Retinal pigment epithelial cell (primary cell): ENCODE results near the gene CD22.

Experiments used
- DNase-seq: peaks from one replicate; pipeline ENCODE4 v3.0.0-alpha.2; 2010; ENCODE audit warnings: low read depth
- H3K4me3 ChIP-seq: 2 replicates; pipeline ENCODE4 v1.5.1; 2011; ENCODE audit warnings: mild to moderate bottlenecking, low read length, control low read depth, moderate library complexity
- TF ChIP-seq, protein P1 (sequence below): conservative IDR thresholded peaks from 2 replicates; pipeline ENCODE4 v1.5.1; 2011; ENCODE audit warnings: low read depth, low read length, control low read depth, inconsistent platforms

Gene CD22

DNA sequence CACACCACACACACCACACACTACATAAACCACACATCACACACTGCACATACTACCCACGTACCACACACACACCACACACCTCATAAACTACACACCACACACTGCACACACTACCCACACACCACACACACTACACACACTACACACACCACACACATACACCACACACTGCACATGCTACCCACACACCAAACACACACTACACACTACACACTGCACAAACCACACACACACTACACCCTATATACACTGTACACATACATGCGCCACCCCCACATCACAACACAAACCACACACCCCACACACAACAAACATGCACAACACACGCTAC is 31.5 kb upstream of the CD22 start:
- no peak overlapping the region for H3K4me3 ChIP-seq
- no peak for DNase-seq
- TF ChIP-seq, protein P1, sequence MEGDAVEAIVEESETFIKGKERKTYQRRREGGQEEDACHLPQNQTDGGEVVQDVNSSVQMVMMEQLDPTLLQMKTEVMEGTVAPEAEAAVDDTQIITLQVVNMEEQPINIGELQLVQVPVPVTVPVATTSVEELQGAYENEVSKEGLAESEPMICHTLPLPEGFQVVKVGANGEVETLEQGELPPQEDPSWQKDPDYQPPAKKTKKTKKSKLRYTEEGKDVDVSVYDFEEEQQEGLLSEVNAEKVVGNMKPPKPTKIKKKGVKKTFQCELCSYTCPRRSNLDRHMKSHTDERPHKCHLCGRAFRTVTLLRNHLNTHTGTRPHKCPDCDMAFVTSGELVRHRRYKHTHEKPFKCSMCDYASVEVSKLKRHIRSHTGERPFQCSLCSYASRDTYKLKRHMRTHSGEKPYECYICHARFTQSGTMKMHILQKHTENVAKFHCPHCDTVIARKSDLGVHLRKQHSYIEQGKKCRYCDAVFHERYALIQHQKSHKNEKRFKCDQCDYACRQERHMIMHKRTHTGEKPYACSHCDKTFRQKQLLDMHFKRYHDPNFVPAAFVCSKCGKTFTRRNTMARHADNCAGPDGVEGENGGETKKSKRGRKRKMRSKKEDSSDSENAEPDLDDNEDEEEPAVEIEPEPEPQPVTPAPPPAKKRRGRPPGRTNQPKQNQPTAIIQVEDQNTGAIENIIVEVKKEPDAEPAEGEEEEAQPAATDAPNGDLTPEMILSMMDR, result no peak

DNA sequence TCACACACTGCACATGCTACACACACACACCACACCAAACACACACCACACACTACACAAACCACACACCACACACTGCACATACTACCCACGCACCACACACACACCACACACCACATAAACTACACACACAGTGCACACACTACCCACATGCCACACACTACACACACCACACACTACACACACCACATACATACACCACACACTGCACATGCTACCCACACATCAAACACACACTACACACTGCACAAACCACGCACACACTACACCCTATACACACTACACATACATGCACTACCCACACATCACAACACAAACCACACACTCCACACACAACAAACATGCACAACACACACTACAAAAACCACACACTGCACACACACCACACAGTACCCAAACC is 31.1 kb upstream of the CD22 start:
- no peak for DNase-seq
- no peak overlapping the region for H3K4me3 ChIP-seq
- TF ChIP-seq, protein P1, result no peak

DNA sequence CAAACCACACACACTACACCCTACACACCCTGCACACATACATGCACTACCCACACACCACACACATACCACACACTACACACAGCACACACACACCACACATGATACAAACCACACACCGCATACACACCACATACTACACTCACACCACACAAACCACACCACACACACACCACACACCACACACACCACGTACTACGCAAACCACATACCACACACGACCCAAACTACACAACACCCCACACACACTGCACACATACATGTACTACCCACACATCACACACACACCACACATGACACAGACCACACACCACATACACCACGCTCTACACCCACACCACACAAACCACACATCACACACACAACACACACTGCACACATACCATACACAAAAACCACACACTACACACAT is 30.4 kb upstream of the CD22 start:
- no peak for DNase-seq
- no peak overlapping the region for H3K4me3 ChIP-seq
- TF ChIP-seq, protein P1, result no peak

DNA sequence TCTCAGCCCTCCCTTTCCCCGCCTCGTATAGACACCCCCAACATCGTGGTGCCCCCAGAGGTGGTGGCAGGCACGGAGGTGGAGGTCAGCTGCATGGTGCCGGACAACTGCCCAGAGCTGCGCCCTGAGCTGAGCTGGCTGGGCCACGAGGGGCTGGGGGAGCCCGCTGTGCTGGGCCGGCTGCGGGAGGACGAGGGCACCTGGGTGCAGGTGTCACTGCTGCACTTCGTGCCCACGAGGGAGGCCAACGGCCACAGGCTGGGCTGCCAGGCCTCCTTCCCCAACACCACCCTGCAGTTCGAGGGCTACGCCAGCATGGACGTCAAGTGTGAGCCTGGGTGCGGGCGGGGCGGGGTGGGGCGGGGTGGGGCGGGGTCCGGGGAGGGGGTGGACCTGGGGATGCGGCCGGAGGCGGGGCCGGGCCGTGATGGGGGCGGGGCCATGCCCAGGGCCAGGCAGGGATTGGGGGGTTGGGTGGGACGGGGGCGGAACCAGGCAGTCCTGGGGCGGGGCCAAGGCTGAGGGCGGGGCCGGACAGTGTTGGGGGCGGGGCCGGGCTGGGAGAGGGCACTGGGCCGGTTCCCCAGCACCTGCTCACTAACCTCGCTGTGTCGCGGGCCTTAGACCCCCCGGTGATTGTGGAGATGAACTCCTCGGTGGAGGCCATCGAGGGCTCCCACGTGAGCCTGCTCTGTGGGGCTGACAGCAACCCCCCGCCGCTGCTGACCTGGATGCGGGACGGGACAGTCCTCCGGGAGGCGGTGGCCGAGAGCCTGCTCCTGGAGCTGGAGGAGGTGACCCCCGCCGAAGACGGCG is 29.3 kb upstream of the CD22 start:
- H3K4me3 ChIP-seq, result no peak overlapping the region
- DNase-seq, result no peak
- TF ChIP-seq, protein P1, result no peak

DNA sequence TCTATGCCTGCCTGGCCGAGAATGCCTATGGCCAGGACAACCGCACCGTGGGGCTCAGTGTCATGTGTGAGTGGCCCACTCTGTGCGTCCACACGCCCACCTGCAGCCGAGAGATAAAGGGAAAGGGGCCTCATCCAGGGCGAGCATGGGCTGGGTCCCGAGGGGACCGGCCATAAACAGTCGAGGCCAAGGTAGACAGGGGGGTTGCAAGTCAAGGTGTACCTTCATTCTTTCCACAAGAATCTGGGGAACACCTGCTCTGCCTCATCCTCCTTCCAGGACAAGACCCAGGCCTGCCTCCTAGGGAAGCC is 28.7 kb upstream of the CD22 start:
- no peak overlapping the region for H3K4me3 ChIP-seq
- TF ChIP-seq, protein P1, result no peak
- no peak for DNase-seq

- DNase-seq, result no peak
- H3K4me3 ChIP-seq, result no peak overlapping the region
- TF ChIP-seq, protein P1, result no peak
Observed at GRCh38 chr19:35301961-35302360, 27.0 kb upstream of the CD22 start.

- TF ChIP-seq, protein P1, result no peak
- no peak for DNase-seq
Observed at GRCh38 chr19:35302446-35302845, 26.5 kb upstream of the CD22 start.

More at GRCh38 chr19:35302446-35302845, 26.5 kb upstream of the CD22 start:
- no peak overlapping the region for H3K4me3 ChIP-seq
